Chondrocyte (in vitro differentiated cells): ENCODE results near the gene POFUT2. TPM values are rescaled to one million over a fixed set of nuclear protein-coding genes. Genes with fewer than 3 reads are reported as not detected.

Experiments used
- DNase-seq: peaks from one replicate; pipeline ENCODE4 v3.0.0; 2021; ENCODE audit warnings: mixed read lengths, low spot score
- H3K27ac Mint-ChIP-seq: one replicate; pipeline ENCODE4 v1.8.0; 2021; ENCODE audit warnings: mild to moderate bottlenecking, moderate library complexity, mixed read lengths; ENCODE audit not compliant: unreplicated experiment
- H3K27me3 Mint-ChIP-seq: 2 replicates; pipeline ENCODE4 v1.8.0; 2021; ENCODE audit warnings: low read depth, mixed read lengths
- H3K36me3 Mint-ChIP-seq: 2 replicates; pipeline ENCODE4 v1.8.0; 2021; ENCODE audit warnings: low read depth, mixed read lengths
- H3K4me1 Mint-ChIP-seq: 2 replicates; pipeline ENCODE4 v1.8.0; 2021; ENCODE audit warnings: low read depth, mild to moderate bottlenecking, mixed read lengths
- H3K4me3 Mint-ChIP-seq: one replicate; pipeline ENCODE4 v1.8.0; 2021; ENCODE audit warnings: mild to moderate bottlenecking, moderate library complexity, mixed read lengths; ENCODE audit not compliant: unreplicated experiment
- H3K9me3 Mint-ChIP-seq: 2 replicates; pipeline ENCODE4 v1.8.0; 2021; ENCODE audit warnings: low read depth, mixed read lengths
- total RNA-seq: library from RNA; stranded (reverse); gene quantifications from 3 replicates; pipeline ENCODE4 v1.2.1, GENCODE V29; 2021
- TF ChIP-seq, protein P1 (sequence below): fragments of 200-600 bp; sonication (generic); IDR thresholded peaks from 2 replicates; pipeline ENCODE4 v1.5.0; 2021; ENCODE audit warnings: antibody characterized with exemption, mild to moderate bottlenecking, moderate library complexity

Gene POFUT2
- total RNA-seq, 1 donor from 2014 or later: 73.6 TPM

DNA sequence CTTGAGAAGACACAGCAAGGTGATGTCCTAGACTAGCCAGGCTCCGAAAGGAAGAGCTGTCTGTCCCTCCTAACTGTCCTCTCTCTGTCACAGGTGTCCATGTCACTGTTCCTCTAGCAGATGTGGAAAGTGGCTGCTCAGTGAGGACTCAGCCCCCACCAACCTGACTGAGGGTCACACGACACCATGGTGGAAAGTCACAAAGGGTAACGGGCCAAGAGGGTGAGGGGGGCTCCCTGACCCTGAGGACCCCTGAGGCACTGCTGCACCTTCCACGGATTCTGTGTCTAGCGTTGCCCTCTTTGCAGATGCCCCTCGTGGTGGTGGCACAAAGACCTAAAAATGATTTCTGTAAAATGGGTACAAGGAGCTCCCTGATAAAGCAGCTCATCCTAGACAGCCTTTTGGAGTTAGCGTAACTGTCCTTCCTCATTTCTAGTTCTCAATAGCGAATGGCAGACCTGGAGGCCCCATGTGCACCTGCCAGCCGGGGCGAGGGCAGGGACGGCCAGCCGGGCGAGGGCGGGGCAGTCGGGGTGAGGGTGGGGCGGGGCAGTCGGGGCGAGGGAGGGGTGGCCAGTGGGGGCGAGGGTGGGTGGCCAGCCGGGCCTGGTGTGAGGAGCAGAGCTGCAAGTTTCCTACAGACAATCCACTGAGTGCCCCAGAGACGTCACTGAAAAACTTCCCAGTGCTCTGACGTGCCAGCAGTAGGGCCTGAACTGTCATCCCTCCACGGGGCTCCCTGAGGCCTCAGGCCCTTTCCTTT lies 23.4 kb downstream of the POFUT2 start:
- no peaks in the 10 kb centered on the region for H3K9me3 Mint-ChIP-seq
- H3K27me3 Mint-ChIP-seq: no peaks in the 10 kb centered on the region
- no peak overlapping the region for H3K4me3 Mint-ChIP-seq
- no peak for DNase-seq
- H3K27ac Mint-ChIP-seq: no peak overlapping the region
- H3K4me1 Mint-ChIP-seq: peaks cover 9% of the 10 kb centered on the region
- TF ChIP-seq, protein P1, sequence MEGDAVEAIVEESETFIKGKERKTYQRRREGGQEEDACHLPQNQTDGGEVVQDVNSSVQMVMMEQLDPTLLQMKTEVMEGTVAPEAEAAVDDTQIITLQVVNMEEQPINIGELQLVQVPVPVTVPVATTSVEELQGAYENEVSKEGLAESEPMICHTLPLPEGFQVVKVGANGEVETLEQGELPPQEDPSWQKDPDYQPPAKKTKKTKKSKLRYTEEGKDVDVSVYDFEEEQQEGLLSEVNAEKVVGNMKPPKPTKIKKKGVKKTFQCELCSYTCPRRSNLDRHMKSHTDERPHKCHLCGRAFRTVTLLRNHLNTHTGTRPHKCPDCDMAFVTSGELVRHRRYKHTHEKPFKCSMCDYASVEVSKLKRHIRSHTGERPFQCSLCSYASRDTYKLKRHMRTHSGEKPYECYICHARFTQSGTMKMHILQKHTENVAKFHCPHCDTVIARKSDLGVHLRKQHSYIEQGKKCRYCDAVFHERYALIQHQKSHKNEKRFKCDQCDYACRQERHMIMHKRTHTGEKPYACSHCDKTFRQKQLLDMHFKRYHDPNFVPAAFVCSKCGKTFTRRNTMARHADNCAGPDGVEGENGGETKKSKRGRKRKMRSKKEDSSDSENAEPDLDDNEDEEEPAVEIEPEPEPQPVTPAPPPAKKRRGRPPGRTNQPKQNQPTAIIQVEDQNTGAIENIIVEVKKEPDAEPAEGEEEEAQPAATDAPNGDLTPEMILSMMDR: no peak
- H3K36me3 Mint-ChIP-seq: peaks cover 38% of the 10 kb centered on the region

DNA sequence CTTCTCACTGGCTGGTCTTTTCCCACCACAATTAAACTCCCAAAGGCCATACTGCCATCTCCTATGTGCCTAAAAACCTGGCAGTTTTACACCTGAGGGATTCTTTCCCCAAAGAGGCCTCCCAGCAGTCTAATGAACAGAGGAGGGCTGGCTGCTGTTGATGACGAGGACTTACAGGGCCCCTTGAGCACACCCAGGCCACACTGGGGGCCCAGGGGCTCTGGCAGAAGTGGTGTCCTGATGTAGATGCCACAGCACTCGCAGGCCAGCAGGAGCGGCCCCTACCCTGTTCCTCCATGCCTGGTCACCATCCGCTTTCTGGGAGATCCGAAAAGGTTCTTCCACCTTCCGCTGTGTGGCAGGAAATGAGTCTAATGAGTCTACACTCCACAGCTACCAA lies 24.2 kb downstream of the POFUT2 start:
- H3K4me3 Mint-ChIP-seq: no peak overlapping the region
- no peaks in the 10 kb centered on the region for H3K9me3 Mint-ChIP-seq
- TF ChIP-seq, protein P1: no peak
- peaks cover 38% of the 10 kb centered on the region for H3K36me3 Mint-ChIP-seq
- DNase-seq: no peak
- peaks cover 11% of the 10 kb centered on the region for H3K4me1 Mint-ChIP-seq
- no peak overlapping the region for H3K27ac Mint-ChIP-seq
- H3K27me3 Mint-ChIP-seq: no peaks in the 10 kb centered on the region

DNA sequence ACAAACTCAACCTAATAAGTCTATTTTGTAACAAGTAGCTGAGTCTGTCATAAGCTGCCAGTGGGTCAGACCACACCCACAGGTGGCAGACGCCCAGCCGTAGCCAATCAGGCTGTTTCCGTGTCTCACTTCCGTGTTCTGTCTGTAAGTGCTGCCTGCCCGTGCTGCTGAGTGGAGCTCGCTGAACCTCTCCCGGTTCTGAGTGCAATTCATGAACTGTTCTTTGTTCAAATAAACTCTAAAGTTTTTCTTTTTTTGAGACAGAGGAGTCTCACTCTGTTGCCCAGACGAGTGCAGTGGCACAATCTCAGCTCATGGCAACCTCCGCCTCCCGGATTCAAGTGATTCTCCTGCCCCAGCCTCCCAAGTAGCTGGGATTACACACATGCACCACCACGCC lies 25.1 kb downstream of the POFUT2 start:
- H3K27me3 Mint-ChIP-seq: no peaks in the 10 kb centered on the region
- peaks cover 35% of the 10 kb centered on the region for H3K36me3 Mint-ChIP-seq
- DNase-seq: no peak
- TF ChIP-seq, protein P1: no peak
- no peak overlapping the region for H3K27ac Mint-ChIP-seq
- H3K4me1 Mint-ChIP-seq: peaks cover 11% of the 10 kb centered on the region
- no peak overlapping the region for H3K4me3 Mint-ChIP-seq
- no peaks in the 10 kb centered on the region for H3K9me3 Mint-ChIP-seq

DNA sequence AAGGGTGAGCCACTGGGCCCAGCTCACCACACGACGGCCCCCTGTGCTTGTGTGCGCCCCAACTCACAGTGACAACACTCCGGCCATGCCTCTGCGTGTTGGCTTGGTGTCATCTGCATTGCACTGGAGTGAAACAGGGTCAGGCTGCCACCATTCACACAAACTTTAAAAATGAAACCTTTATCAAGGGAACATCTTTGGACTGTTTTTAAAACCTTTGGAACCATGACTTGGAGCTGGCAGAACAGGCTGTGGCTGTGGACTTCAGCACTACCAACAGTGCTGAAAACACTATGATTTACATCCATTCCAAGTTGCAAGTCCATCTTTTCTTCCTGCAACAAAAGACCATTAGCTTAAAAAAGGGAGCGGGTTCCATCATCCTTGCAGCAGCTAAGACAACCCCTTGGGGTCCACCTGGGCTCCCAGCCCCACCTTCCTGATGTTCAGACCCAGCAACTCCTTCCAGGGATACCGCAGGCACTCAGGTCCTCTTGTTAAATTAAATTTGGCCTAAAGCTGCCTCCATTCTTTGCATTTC lies 25.6 kb downstream of the POFUT2 start:
- Mint-ChIP-seq H3K9me3 (no peaks in the 10 kb centered on the region), H3K27me3 (no peaks in the 10 kb centered on the region), H3K4me3 (no peak overlapping the region), H3K27ac (no peak overlapping the region), H3K36me3 (peaks cover 30% of the 10 kb centered on the region), H3K4me1 (peaks cover 9% of the 10 kb centered on the region)
- DNase-seq: no peak
- TF ChIP-seq, protein P1: no peak

DNA sequence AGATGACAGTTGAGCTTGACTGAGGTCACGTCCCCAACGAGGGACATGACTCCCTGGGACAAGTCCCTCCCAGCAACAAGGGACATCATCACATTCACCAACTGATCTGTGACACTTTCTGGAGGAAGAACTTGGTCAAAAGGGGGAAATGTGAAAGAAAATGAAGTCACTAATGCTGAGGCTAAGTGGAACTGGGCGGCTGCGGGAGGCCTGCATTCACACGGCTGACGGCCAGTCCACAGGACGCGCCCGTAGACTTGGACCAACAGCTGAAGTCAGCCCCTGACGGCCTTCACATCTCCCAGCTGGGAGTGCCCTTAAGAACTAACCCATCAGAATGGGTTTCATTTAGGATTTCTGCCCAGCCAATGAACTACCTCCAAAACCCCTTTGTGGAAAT lies 26.6 kb downstream of the POFUT2 start:
- no peak overlapping the region for H3K27ac Mint-ChIP-seq
- H3K36me3 Mint-ChIP-seq: peaks cover 25% of the 10 kb centered on the region
- H3K27me3 Mint-ChIP-seq: no peaks in the 10 kb centered on the region
- no peak for DNase-seq
- no peak overlapping the region for H3K4me3 Mint-ChIP-seq
- no peaks in the 10 kb centered on the region for H3K9me3 Mint-ChIP-seq
- peaks cover 3% of the 10 kb centered on the region for H3K4me1 Mint-ChIP-seq
- TF ChIP-seq, protein P1: no peak
